ENCODE results near the gene DMD.
"Not testable (repeated sequence)": the region's sequence is repeated elsewhere in the genome, so short reads cannot be mapped to it uniquely, and the experiment has no call there.

DMD gene

DNA sequence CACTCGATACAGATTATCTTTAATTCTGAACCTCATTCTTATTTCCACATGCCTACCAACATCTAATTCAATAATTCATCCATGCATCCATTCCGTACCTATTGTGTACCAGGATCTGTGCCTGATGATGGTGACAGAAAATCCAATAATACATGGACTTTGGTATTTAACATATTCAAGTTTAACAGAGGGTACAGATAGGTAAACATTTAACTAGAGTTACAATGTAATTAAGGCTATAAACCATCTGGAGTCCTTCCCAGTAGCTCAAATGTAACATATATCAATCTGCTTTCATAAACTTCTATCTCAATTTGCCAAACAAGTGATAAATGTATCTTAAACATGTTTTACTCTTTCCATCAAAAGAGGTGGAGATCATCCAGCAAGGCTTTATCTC lies 1578.0 kb downstream of the DMD start:
- DNase-seq (ENCODE audit: low read depth in 4 of 4, low spot score in 1 of 4) = no peak

DNA sequence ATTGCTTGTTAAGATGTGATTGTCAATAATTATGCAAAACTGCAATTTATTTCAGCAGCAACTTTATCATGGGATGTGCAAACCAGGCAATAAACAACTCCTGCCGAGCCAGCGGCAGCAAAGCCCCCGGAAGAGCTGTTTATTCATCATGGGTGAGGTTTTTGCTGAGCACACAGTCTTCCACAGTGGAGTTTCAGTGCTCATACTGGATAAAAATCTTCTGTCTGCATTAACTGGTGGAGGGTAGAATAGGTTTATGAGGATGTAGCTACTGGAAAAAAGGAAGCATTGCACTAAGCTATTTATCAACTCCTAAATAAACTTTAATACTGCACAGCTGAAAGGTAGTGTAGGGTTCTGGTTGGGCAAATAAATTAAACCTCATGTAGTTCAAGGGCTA lies 1582.2 kb downstream of the DMD start:
- DNase-seq (ENCODE audit: low read depth in 4 of 4, low spot score in 1 of 4) = no peak

- no peak for DNase-seq (ENCODE audit: low read depth in 4 of 4, low spot score in 1 of 4)
These were observed 1602.2 kb downstream of the DMD start for GRCh38 chrX:31609130-31609529.

- DNase-seq (ENCODE audit: low read depth in 4 of 4, low spot score in 1 of 4) = no peak
These were observed 1602.7 kb downstream of the DMD start for GRCh38 chrX:31608638-31609037.

DNA sequence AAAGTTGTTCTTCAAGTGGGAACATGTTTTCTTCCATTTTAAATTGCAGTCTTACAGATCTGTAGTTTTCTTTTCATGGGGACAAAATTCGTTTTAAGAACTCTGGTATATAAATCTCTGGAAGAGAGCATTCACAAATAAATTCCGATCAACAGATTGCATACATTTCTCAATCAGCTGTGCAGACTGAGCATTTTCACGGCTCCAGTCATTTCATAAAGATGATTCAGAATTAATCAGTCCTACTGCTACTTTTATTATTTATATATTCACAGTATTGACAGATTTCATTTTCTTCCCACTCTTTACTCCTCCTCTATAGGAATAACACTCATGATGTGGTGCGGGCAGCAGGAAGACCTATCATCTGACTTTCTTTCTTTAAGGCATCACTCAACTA lies 1604.6 kb downstream of the DMD start:
- DNase-seq (ENCODE audit: low read depth in 4 of 4, low spot score in 1 of 4) = no peak

DNA sequence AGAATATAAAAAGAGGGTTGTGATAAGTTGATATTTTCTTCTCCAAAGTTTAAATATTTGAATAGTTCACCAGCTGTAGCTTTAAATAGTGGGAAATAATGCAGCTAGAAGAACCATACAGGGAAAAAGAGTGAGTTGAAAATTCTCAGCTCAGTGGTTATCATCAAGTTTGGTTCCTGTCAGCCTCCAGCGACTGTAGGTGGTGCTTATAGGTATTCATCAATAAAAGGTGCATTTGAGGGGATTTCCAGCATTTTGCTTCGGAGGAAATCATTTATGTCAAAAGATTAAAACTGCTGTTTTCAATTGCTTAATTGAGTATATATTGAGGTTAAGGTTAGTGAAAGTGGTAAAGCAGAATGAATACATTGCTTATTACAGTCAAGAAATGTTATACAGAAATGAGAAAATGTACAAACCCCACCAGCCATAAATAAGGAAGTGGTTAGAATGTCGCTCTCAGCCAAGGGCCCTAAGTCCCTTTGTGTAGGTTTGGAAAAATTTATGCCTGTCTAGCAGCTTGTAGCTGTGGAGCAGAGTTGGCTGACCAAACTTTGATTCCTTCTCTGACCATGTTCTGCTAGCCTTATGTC lies 1606.6 kb downstream of the DMD start:
- no peak for DNase-seq (ENCODE audit: low read depth in 4 of 4, low spot score in 1 of 4)

DNA sequence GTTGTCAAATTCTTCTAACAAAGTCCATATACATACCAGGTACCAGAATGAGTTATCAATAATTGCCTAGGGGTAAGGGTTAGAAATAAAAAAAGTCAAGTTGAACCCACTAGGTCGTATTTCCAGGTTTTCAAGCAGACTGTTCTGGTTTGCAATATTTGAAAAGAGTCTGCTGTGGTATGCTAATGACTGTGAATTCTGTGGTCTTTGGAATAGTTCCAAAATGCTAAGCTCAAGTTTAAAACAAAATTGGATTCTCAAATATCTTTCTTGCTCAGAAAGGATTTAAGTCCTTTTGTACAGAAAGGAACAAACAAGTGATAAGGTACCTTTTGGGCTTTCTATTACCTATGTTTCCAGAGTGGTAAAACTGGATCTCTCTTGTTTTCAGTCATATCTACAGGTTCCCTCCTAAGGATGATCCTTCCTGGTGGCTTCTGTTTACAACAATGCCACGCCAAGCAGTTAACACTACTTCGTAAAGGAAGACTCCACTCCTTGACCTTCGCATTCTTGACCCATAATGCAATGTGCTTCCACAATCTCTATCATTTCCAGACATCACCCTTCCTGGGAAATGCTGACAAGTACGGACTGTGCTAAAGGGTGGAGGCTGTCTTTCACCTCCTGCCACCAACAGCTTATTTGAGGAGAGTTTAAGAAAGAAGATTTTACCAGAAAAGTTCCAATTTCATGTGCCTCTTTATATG lies 1607.8 kb downstream of the DMD start:
- DNase-seq (ENCODE audit: low read depth in 4 of 4, low spot score in 1 of 4) = no peak

DNA sequence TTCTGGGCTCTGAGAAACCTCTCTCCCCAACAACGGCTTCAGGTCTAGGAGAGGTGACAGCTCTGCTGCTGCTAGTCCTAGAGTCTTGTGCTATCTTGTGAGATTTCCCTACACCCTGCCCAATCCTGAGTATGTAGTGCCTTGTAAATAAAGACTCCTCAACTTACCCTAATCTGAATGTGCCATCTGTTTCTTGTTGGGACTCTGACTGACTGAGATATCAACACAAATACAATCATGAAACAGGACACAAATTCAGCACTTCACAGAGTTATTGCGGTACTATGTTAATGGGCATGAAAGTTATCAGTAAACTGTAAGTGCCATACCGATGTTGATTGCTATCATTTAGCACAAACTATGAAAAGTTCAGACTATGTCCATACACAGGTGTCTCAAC lies 1610.5 kb downstream of the DMD start:
- DNase-seq (ENCODE audit: low read depth in 4 of 4, low spot score in 1 of 4) = no peak

DNA sequence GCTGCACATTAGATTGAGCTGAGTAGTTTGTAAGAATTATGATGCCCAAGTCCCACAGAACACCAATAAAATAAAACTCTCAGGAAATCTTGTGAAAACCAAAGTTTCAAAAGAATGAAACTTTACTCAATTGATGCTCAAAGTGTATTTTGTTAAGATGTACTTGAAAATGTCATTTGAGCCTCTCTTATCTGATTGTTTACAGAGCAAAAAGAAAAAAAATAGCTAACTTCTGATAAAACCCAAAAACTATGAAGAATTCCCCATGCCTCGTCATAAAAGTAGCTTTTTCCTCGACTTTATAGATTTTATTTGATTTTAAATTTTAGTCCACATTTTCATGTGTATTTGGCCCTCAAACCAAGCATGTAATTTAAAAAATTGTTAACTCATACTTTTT lies 1618.0 kb downstream of the DMD start:
- no peak for DNase-seq (ENCODE audit: low read depth in 4 of 4, low spot score in 1 of 4)

- DNase-seq (ENCODE audit: low read depth in 4 of 4, low spot score in 1 of 4) = no peak
These were observed 1620.0 kb downstream of the DMD start for GRCh38 chrX:31591355-31591754.

- DNase-seq (ENCODE audit: low read depth in 4 of 4, low spot score in 1 of 4) = no peak
These were observed 1620.7 kb downstream of the DMD start for GRCh38 chrX:31590581-31591114.

GRCh38 chrX:31589503-31589902 lies 1621.8 kb downstream of the DMD start:
- DNase-seq (ENCODE audit: low read depth in 4 of 4, low spot score in 1 of 4) = no peak

DNA sequence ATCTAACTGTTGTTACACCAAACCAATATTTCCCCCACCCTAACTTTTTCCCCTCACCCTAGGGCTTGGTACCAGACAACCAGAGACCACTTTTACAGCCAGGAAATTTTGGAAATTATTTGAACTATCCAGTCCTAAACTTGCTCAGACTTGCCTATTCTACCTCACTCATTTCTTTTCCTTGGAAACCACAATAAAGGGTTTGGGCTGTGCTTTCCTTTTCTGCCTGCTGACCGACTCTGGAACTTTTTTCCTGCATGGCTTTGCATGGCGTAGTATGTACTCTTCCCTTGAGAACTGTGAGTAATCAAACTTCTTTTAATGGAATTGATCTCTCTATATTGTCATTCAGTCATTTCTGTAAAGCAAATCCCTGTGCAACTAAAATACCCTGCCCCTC lies 1623.0 kb downstream of the DMD start:
- DNase-seq (ENCODE audit: low read depth in 4 of 4, low spot score in 1 of 4) = no peak

DNA sequence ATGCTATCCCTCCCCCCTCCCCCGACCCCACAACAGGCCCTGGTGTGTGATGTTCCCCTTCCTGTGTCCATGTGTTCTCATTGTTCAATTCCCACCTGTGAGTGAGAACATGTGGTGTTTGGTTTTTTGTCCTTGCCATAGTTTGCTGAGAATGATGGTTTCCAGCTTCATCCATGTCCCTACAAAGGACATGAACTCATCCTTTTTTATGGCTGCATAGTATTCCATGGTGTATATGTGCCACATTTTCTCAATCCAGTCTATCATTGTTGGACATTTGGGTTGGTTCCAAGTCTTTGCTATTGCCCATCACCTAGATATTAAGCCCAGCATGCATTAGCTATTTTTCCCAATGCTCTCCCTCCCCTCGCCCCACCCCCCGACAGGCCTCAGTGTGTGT lies 1627.5 kb downstream of the DMD start:
- DNase-seq (ENCODE audit: low read depth in 4 of 4, low spot score in 1 of 4) = not testable (repeated sequence)

DNA sequence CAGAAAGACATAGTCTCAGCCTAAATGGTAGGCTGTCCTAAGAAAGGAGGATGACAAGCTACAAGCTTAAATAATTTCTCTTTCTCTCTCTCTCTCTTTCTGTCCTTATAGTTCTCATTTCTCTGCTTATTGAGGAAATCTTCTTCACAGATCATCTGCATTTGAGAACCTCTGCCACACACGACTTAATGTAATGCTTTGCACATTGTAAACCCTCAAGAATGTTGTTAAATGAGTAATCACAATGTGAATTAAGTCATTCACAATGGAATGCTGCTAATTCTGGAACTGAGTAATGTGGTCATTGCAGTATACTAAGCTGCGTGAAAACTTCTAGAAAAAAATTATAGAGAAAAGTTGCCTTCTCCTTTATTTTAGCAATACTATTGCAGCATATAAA lies 1630.6 kb downstream of the DMD start:
- DNase-seq (ENCODE audit: low read depth in 4 of 4, low spot score in 1 of 4) = no peak

DNA sequence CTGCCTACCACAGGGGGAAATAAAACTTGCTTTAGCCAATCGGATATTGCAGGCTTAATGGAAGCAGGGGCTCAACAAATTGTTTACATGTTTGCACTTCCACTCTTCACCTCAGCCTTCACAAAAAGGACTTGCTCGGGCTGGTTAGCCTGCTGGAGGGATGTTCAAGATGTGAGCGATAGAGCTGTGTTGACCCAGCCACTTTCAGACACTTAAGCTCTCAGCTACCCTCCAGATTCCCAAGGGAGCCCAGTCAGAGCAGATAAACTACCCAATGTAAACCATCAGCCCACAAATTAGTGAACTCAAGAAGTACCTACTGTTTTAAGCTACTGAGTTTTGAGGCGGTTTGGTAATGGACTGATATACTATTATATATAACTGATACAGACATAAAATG lies 1631.1 kb downstream of the DMD start:
- DNase-seq (ENCODE audit: low read depth in 4 of 4, low spot score in 1 of 4) = no peak

GRCh38 chrX:31572360-31572759 lies 1639.0 kb downstream of the DMD start:
- no peak for DNase-seq (ENCODE audit: low read depth in 4 of 4, low spot score in 1 of 4)

DNA sequence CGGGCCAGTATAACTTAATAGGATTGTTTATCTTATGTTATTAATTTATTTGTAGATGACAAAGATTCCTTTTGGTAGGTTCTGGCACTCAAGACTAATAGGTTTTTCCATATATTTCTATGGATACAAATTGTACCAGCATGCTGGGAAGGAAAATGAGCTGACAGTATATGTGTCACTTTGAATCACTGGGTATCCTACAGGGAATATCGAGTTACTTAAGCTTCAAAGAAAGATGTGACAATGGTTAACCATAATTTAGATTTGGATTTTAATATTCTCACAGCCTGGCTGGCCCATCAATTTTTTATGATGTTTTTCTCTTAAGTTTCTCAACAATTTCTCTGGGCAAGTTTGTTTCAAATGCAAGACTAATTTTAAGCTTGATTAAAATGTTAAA lies 1640.7 kb downstream of the DMD start:
- DNase-seq (ENCODE audit: low read depth in 4 of 4, low spot score in 1 of 4) = no peak

- no peak for DNase-seq (ENCODE audit: low read depth in 4 of 4, low spot score in 1 of 4)
These were observed 1647.6 kb downstream of the DMD start for GRCh38 chrX:31563792-31564191.

DNA sequence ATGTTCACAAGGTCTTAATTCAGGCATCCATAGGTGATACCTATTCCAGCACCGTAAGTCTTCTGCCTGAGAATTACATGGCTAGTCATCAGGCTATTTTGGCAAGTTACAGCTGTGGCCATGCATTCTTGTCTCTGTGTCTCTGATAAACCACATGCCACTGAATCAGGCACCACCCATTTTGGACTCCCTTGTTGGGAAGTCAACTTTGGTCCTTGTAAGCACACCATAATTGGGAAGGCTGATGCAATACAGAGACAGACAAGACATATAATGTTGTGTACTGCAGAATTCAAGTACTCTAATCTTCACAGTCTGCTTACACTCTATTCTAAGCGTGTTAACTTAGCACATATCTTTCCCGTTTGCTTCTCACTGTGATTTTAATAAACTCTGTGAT lies 1655.8 kb downstream of the DMD start:
- no peak for DNase-seq (ENCODE audit: low read depth in 4 of 4, low spot score in 1 of 4)

DNA sequence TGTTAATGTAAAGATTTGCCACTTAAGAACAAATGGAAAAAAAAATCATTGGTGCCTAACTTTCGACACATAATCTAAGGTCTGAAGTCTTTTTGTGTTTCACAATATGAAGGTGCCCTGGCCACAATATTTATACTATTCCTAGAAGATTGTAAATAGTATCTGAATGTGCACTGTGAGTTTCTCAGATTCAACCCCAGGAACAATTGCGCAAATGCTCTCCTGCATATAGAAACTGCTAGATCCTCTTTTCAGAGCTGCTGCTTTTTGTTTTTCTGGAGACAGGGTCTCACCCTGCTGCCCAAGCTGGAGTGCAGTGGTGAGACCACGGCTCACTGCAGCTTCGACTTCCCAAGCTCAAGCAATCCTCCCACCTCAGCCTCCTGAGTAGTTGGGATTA lies 1659.4 kb downstream of the DMD start:
- DNase-seq (ENCODE audit: low read depth in 4 of 4, low spot score in 1 of 4) = no peak

DNA sequence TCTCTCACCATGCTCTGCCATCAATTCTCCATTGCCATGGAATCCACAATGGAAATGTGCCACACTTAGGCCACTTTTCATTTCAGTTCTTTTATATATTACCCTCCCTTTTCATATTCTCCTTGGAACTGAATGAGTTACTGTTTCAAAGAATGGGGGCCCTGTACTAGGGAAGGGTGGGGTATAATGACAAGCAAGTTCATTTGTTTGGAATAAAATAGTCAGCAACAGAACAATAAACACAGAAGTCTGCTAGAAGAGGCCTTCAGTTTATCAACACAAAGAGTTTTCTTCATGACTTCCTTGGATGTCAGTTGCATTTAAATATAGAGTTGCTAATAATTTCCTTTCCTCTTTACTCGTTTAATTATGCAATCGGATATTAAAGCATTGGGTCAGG lies 1661.2 kb downstream of the DMD start:
- DNase-seq (ENCODE audit: low read depth in 4 of 4, low spot score in 1 of 4) = no peak

DNA sequence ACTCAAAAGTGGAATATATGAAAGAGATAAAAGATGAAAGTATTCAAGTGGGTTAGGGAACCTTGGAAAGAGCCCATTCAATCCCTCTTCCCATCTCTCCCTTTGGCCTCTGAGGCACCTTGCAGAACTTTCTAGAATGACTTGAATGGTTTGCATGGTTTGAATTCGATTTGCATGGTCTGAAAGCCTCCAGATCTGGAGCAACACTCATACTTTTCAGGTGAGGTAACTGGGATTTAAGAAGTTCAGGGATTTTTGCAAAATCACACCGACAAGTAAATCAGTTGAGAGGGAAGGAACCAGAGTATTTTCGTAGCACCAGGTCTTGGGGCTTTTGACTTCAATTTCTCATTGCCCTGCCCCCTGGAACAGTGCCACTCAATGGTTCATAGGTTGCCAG lies 1663.5 kb downstream of the DMD start:
- no peak for DNase-seq (ENCODE audit: low read depth in 4 of 4, low spot score in 1 of 4)
